Measurements from ENCODE around the gene ZFYVE27. TPM values are rescaled to one million over a fixed set of nuclear protein-coding genes. Genes with fewer than 3 reads are reported as not detected.

ZFYVE27 gene
- total RNA-seq, 1 experiment from 2014 or later, result 28.7 TPM

DNA sequence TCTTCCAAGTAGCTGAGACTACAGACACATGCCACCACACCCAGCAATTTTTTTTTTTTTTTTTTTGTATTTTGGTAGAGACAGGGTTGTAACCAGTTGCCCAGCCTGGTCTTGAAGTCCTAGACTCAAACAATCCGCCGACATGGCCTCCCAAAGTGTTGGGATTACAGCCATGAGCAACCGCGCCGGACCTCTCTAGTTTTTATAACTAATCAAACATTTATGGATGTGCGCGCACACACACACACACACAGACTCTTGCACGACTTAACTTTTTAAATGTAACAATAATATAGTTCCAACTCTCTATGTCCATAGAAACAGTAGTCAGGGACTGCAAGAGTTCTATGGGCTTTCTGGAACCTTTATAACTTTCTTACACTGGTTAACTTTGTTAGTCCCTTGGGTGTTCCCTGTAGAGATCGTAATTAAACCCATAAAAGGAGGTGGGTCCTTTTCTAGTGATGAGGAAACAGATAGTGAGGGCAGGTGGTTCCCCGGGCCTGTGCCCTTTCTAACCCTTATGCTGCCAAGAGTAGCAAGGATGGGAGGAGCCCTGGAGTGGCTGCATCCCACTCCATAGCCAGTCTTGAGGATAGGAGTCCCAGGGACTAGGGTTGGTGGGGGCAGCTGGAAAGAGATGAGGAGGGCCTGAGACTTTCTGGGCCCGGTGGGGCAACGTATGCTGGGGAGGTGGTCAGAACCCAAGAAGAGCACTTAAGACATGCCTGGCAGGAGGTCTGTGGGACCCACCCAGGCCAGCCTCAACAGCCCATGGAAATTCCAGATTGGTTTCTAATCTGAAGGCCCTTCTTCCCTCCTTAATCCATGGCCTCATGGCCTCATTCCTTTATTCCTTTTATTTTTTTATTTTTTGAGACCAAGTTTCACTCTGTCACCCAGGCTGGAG lies 14.8 kb upstream of the ZFYVE27 start:
- BruUV-seq (replicated peaks), result no TSS peak
- no peak for TF ChIP-seq CTCF (IDR thresholded peaks at IDR 0.05; ENCODE audit: unreplicated experiment)
- DNase-seq (ENCODE audit: unreplicated experiment), result no peak
- ChIA-PET POLR2A (interaction anchor here (0.6 to 15.6 kb wide), 6 partner anchors 7 to 75 kb away, joined by 3 to 539 read pairs (median 136); partner anchors contain the start of genes AVPI1, MARVELD1 and ZFYVE27), CTCF (interaction anchor here (1.1 to 15.8 kb wide), 4 partner anchors 11 to 36 kb away, joined by 4 to 847 read pairs (median 8); partner anchors contain the start of genes AVPI1 and MARVELD1)
- peaks cover 24% of the 10 kb centered on the region for H3K36me3 Mint-ChIP-seq (ENCODE audit: insufficient read depth, unreplicated experiment)
- intact Hi-C loops (cut with micrococcal nuclease), result no loop called here
- no peaks in the 10 kb centered on the region for H3K27me3 Mint-ChIP-seq (ENCODE audit: insufficient read depth, unreplicated experiment)
- no peak overlapping the region for H3K4me3 Mint-ChIP-seq (ENCODE audit: unreplicated experiment)
- H3K4me1 Mint-ChIP-seq (ENCODE audit: insufficient read depth, unreplicated experiment), result peaks cover 58% of the 10 kb centered on the region
- H3K27ac Mint-ChIP-seq (ENCODE audit: low read depth, unreplicated experiment), result peak overlapping the region; percentile 49
- no peaks in the 10 kb centered on the region for H3K9me3 Mint-ChIP-seq (ENCODE audit: unreplicated experiment)

DNA sequence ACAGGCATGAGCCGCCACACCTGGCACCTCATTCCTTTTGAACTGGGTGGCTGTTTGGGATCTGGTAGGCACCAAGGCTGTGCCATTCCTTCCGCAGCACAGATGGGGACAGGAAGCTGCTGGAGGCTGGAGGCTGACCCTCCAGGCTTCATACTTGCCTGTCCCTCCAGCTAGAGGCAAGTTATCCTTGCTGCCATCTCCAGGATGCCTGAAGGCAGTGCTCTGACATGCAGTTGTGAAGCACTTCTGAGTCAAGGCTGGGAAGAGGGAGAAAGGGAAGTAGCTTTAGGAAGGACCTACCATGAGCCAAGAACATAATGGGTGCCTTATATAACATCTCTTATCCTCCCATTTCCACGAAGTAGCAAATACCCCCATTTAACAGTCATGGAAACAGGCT lies 13.9 kb upstream of the ZFYVE27 start:
- no TSS peak for BruUV-seq (replicated peaks)
- CTCF ChIA-PET, result interaction anchor here (0.6 to 15.8 kb wide), 6 partner anchors 9 to 444 kb away, joined by 3 to 847 read pairs (median 8); partner anchors contain the start of genes AVPI1 and MARVELD1
- POLR2A ChIA-PET, result interaction anchor here (1.1 to 15.6 kb wide), 6 partner anchors 8 to 74 kb away, joined by 3 to 539 read pairs (median 40); partner anchors contain the start of genes AVPI1, MARVELD1 and ZFYVE27

DNA sequence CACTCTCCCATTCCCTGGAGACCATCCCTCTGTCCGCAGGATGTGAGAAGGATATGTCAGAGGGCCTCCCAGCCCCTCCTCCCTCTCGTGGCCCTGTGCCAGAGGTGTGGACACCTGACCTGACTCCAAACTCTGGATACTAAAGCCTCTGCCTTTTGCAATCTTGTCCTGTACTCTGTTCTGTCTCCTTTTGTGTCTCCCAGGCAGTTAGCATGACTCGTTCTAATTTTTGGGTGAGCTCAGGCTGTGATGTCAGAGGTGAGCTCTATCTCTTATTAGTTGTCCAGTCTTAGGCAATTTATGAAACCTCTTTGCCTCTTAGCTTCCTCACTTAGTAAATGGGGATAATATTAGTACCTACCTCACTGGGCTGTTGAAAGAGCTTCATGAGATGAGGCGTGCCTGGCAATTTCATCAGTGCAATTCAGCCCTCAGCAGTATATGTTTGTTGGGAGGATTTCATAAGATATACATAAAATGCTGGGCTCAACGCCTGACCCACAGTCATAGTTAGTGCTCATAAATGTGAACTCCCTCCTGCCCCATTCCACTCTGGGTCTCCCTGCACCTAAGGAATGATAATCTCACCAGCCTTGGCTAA lies 12.5 kb upstream of the ZFYVE27 start:
- H3K4me1 Mint-ChIP-seq (ENCODE audit: insufficient read depth, unreplicated experiment), result peaks cover 39% of the 10 kb centered on the region
- no TSS peak for BruUV-seq (replicated peaks)
- H3K4me3 Mint-ChIP-seq (ENCODE audit: unreplicated experiment), result peak overlapping the region; percentile 19
- POLR2A ChIA-PET, result interaction anchor here (0.6 to 15.6 kb wide), 15 partner anchors 10 to 325 kb away, joined by 3 to 539 read pairs (median 4); partner anchors contain the start of genes ANKRD2, AVPI1, MARVELD1 and PI4K2A
- no peaks in the 10 kb centered on the region for H3K27me3 Mint-ChIP-seq (ENCODE audit: insufficient read depth, unreplicated experiment)
- CTCF ChIA-PET, result interaction anchor here (0.7 to 15.8 kb wide), 10 partner anchors 8 to 258 kb away, joined by 3 to 847 read pairs (median 4); partner anchors contain the start of genes AVPI1, MARVELD1 and ZFYVE27
- DNase-seq (ENCODE audit: unreplicated experiment), result peak; percentile 97
- no peak for TF ChIP-seq CTCF (IDR thresholded peaks at IDR 0.05; ENCODE audit: unreplicated experiment)
- H3K9me3 Mint-ChIP-seq (ENCODE audit: unreplicated experiment), result no peaks in the 10 kb centered on the region
- H3K36me3 Mint-ChIP-seq (ENCODE audit: insufficient read depth, unreplicated experiment), result peaks cover 5% of the 10 kb centered on the region
- intact Hi-C loops (cut with micrococcal nuclease), result loop anchor here (2.0 kb wide), 1 partner anchor 38 kb away; the partner anchor contains the start of gene AVPI1
- peak overlapping the region; percentile 55 for H3K27ac Mint-ChIP-seq (ENCODE audit: low read depth, unreplicated experiment)

More for the DNA sequence above, 13.9 kb upstream of the ZFYVE27 start:
- H3K27ac Mint-ChIP-seq (ENCODE audit: low read depth, unreplicated experiment), result no peak overlapping the region
- no peak for TF ChIP-seq CTCF (IDR thresholded peaks at IDR 0.05; ENCODE audit: unreplicated experiment)
- DNase-seq (ENCODE audit: unreplicated experiment), result no peak
- intact Hi-C loops (cut with micrococcal nuclease), result no loop called here
- H3K4me3 Mint-ChIP-seq (ENCODE audit: unreplicated experiment), result no peak overlapping the region
- peaks cover 15% of the 10 kb centered on the region for H3K36me3 Mint-ChIP-seq (ENCODE audit: insufficient read depth, unreplicated experiment)
- H3K9me3 Mint-ChIP-seq (ENCODE audit: unreplicated experiment), result no peaks in the 10 kb centered on the region
- H3K4me1 Mint-ChIP-seq (ENCODE audit: insufficient read depth, unreplicated experiment), result peaks cover 49% of the 10 kb centered on the region
- no peaks in the 10 kb centered on the region for H3K27me3 Mint-ChIP-seq (ENCODE audit: insufficient read depth, unreplicated experiment)

All from MCF 10A (cell line).